ENCODE measurements around the gene ABCC8.

DNA sequence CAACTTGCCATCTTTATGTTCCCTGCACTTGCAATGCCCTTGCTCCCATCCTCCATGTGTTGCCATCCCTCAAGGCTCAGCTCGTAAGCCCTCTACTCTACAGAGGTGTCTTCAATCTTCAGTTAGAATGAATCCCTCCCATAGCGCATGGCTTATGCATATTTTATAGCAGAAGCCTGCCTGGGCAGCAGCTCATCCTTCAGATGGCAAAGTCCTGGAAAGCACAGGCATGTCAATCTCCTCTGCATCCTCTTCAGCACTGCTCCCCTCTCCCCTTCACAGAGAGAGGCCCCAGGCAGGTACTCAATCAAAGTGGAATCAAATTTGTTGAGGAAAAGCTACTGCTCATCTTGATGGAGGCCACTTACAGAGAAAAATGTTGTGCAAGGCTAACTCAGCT, 31.1 kb upstream of the ABCC8 start:
- TF ChIP-seq, protein P1, sequence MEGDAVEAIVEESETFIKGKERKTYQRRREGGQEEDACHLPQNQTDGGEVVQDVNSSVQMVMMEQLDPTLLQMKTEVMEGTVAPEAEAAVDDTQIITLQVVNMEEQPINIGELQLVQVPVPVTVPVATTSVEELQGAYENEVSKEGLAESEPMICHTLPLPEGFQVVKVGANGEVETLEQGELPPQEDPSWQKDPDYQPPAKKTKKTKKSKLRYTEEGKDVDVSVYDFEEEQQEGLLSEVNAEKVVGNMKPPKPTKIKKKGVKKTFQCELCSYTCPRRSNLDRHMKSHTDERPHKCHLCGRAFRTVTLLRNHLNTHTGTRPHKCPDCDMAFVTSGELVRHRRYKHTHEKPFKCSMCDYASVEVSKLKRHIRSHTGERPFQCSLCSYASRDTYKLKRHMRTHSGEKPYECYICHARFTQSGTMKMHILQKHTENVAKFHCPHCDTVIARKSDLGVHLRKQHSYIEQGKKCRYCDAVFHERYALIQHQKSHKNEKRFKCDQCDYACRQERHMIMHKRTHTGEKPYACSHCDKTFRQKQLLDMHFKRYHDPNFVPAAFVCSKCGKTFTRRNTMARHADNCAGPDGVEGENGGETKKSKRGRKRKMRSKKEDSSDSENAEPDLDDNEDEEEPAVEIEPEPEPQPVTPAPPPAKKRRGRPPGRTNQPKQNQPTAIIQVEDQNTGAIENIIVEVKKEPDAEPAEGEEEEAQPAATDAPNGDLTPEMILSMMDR (conservative IDR thresholded peaks at IDR 0.05; ENCODE audit: low read depth, low read length): no peak
- TF ChIP-seq EZH2 (IDR thresholded peaks at IDR 0.05; ENCODE audit: borderline replicate concordance, low read depth, low read length, poor library complexity, severe bottlenecking): no peak
